ENCODE data around the gene KLK7. TPM values are rescaled to one million over a fixed set of nuclear protein-coding genes. Genes with fewer than 3 reads are reported as not detected.

Gene KLK7
- total and polyA plus RNA-seq, 5 donors: not detected

- 73% methylated on average over 8 of the region's 8 CpGs for WGBS
- Histone ChIP-seq H3K27ac (ENCODE audit: low read length) (no peak overlapping the region), H3K4me3 (ENCODE audit: low read length) (no peak overlapping the region), H3K9me3 (ENCODE audit: control insufficient read depth, low read length) (no peaks in the 10 kb centered on the region), H3K27me3 (ENCODE audit: control insufficient read depth, insufficient read depth) (no peaks in the 10 kb centered on the region), H3K4me1 (ENCODE audit: control insufficient read depth, insufficient read depth, low read length) (no peaks in the 10 kb centered on the region)
- intact Hi-C loops (cut with DNase I): no loop called here
- DNase-seq (no peak), ATAC-seq (no peak)
Measured at GRCh38 chr19:50957587-50957986, 26.1 kb downstream of the KLK7 start.

- ATAC-seq (no peak), DNase-seq (no peak)
- no peaks in the 10 kb centered on the region for H3K9me3 ChIP-seq (ENCODE audit: control insufficient read depth, low read length)
- no peak within 1 kb of the TSS for H3K27ac ChIP-seq (ENCODE audit: low read length)
- no peak within 1 kb of the TSS for H3K4me3 ChIP-seq (ENCODE audit: low read length)
- H3K27me3 ChIP-seq (ENCODE audit: control insufficient read depth, insufficient read depth): no peaks in the 10 kb centered on the region
- intact Hi-C loops (cut with DNase I): no loop called here
- no peaks in the 10 kb centered on the region for H3K4me1 ChIP-seq (ENCODE audit: control insufficient read depth, insufficient read depth, low read length)
- 8% methylated on average over 7 of the region's 7 CpGs for whole genome bisulfite sequencing
Measured at GRCh38 chr19:50952910-50953309, 30.8 kb downstream of the KLK7 start, which contains the start of gene KLK5. TSS of gene KLK5 (minus strand) at chr19:50953038. CDS start at chr19:50952657, 381 bp downstream.

- Histone ChIP-seq H3K27ac (ENCODE audit: low read length) (no peak overlapping the region), H3K27me3 (ENCODE audit: control insufficient read depth, insufficient read depth) (no peaks in the 10 kb centered on the region), H3K4me1 (ENCODE audit: control insufficient read depth, insufficient read depth, low read length) (no peaks in the 10 kb centered on the region), H3K4me3 (ENCODE audit: low read length) (no peak overlapping the region), H3K9me3 (ENCODE audit: control insufficient read depth, low read length) (no peaks in the 10 kb centered on the region)
- 49% methylated on average over 19 of the region's 19 CpGs for WGBS
- no peak for ATAC-seq
- no peak for DNase-seq
- intact Hi-C loops (cut with DNase I): no loop called here
Measured at GRCh38 chr19:50949861-50950260, 33.9 kb downstream of the KLK7 start.

- DNase-seq (no peak), ATAC-seq (no peak)
- Histone ChIP-seq H3K27ac (ENCODE audit: low read length) (no peak overlapping the region), H3K27me3 (ENCODE audit: control insufficient read depth, insufficient read depth) (no peaks in the 10 kb centered on the region), H3K4me1 (ENCODE audit: control insufficient read depth, insufficient read depth, low read length) (no peaks in the 10 kb centered on the region), H3K9me3 (ENCODE audit: control insufficient read depth, low read length) (no peaks in the 10 kb centered on the region), H3K4me3 (ENCODE audit: low read length) (no peak overlapping the region)
- WGBS: 80% methylated on average over 4 of the region's 4 CpGs
- intact Hi-C loops (cut with DNase I): no loop called here
Measured at GRCh38 chr19:50947123-50947522, 36.6 kb downstream of the KLK7 start.

DNA sequence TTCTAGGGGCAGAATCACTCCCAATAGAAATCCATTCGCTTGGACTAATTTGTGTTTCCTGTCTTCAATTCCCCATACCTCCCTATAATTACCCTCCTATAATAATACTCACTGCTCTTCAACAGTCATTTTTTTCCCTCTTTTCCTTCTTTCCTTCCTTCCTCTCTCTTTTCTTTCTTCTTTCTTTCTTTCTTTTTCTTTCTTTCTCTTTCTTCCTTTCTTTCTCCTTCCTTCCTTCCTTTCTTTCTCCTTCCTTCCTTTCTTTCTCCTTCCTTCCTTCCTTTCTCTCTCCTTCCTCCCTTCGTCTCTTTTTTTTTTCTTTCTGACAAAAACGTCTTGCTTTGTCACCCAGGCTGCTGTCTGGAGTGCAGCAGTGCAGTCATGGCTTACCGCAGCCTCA is 38.9 kb downstream of the KLK7 start:
- Histone ChIP-seq H3K9me3 (ENCODE audit: control insufficient read depth, low read length) (no peaks in the 10 kb centered on the region), H3K4me1 (ENCODE audit: control insufficient read depth, insufficient read depth, low read length) (no peaks in the 10 kb centered on the region), H3K4me3 (ENCODE audit: low read length) (no peak overlapping the region), H3K27ac (ENCODE audit: low read length) (no peak overlapping the region), H3K27me3 (ENCODE audit: control insufficient read depth, insufficient read depth) (no peaks in the 10 kb centered on the region)
- no peak for ATAC-seq
- 62% methylated on average over 4 of the region's 4 CpGs for WGBS
- DNase-seq: no peak
- intact Hi-C loops (cut with DNase I): no loop called here

DNA sequence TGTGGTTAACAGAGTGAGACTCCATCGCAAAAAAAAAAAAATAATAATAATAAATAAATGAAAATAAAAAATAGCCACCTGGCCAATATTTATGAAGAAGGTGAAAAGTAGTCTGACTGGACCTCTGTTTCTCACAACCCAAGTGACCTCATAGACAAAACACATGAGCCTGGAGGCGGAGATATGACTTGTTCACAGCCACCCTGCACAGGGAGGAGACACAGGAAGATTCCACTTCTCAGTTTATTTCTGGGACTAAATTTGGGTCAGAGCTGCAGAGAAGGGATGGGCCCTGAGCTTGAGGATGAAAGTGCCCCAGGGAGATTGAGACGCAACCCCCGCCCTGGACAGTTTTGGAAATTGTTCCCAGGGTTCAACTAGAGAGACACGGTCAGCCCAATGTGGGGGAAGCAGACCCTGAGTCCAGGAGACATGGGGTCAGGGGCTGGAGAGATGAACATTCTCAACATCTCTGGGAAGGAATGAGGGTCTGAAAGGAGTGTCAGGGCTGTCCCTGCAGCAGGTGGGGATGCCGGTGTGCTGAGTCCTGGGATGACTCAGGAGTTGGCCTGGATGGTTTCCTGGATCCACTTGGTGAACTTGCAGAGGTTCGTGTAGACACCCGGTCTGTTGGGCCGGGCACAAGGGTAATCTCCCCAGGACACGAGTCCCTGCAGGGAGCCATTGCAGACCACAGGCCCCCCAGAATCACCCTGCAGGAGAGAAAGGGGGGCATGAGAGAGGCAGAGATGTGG is 40.5 kb downstream of the KLK7 start:
- no peaks in the 10 kb centered on the region for H3K27me3 ChIP-seq (ENCODE audit: control insufficient read depth, insufficient read depth)
- no peak overlapping the region for H3K4me3 ChIP-seq (ENCODE audit: low read length)
- DNase-seq: no peak
- no peak overlapping the region for H3K27ac ChIP-seq (ENCODE audit: low read length)
- intact Hi-C loops (cut with DNase I): no loop called here
- H3K9me3 ChIP-seq (ENCODE audit: control insufficient read depth, low read length): peaks cover 1% of the 10 kb centered on the region
- no peak for ATAC-seq
- WGBS: 82% methylated on average over 10 of the region's 10 CpGs
- no peaks in the 10 kb centered on the region for H3K4me1 ChIP-seq (ENCODE audit: control insufficient read depth, insufficient read depth, low read length)

DNA sequence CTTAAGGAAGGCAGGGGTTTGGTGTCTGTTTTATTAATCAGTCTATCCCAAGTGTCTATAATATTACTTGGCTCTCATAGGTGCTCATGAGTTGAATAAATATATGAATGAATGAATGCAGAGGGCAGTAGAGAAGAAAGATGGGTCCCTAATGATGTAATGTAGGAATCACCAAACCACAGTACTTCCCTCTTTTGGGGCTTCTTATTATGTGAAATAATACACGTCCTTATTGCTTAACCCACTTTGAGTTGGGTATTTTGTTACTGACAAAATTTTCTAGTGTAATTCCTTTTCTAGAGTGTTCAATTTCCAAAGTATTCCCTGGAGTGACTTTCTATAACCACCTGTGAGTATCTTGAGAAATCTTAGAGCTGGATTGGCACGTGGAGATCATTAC is 44.1 kb downstream of the KLK7 start:
- WGBS: 59% methylated on average over 2 of the region's 2 CpGs
- Histone ChIP-seq H3K4me1 (ENCODE audit: control insufficient read depth, insufficient read depth, low read length) (no peaks in the 10 kb centered on the region), H3K9me3 (ENCODE audit: control insufficient read depth, low read length) (peaks cover 1% of the 10 kb centered on the region), H3K27me3 (ENCODE audit: control insufficient read depth, insufficient read depth) (no peaks in the 10 kb centered on the region), H3K4me3 (ENCODE audit: low read length) (no peak overlapping the region), H3K27ac (ENCODE audit: low read length) (no peak overlapping the region)
- intact Hi-C loops (cut with DNase I): loop anchor here in 2 of 4 donors (10.0 kb wide), 1 partner anchor 155 kb away; no protein-coding TSS in a partner anchor
- ATAC-seq: no peak
- no peak for DNase-seq

DNA sequence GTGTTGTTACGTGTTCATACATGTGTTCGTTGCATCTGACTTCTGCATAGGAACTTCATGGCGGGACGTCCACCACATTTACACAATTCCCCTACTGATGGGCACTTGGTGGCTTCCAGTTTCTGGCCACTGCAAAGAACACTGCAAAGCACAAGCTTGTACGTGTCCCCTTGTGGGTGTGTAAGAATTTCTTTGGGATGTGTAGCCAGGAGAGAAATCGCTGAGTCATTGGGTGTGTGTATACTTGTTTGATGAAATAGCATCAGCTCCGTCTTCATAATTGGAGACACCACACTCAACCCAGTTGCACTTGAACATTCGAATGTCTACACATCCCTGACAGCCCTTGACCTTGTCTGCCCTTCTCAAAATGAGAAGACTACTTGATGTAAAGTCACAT is 50.1 kb downstream of the KLK7 start:
- H3K4me3 ChIP-seq (ENCODE audit: low read length): no peak overlapping the region
- no peaks in the 10 kb centered on the region for H3K9me3 ChIP-seq (ENCODE audit: control insufficient read depth, low read length)
- WGBS: 78% methylated on average over 8 of the region's 8 CpGs
- no peak for ATAC-seq
- no peak for DNase-seq
- intact Hi-C loops (cut with DNase I): loop anchor here in 2 of 4 donors (10.0 kb wide), 1 partner anchor 161 kb away; no protein-coding TSS in a partner anchor
- H3K27ac ChIP-seq (ENCODE audit: low read length): no peak overlapping the region
- H3K4me1 ChIP-seq (ENCODE audit: control insufficient read depth, insufficient read depth, low read length): no peaks in the 10 kb centered on the region
- H3K27me3 ChIP-seq (ENCODE audit: control insufficient read depth, insufficient read depth): no peaks in the 10 kb centered on the region

- Histone ChIP-seq H3K4me3 (ENCODE audit: low read length) (no peak overlapping the region), H3K4me1 (ENCODE audit: control insufficient read depth, insufficient read depth, low read length) (no peaks in the 10 kb centered on the region), H3K9me3 (ENCODE audit: control insufficient read depth, low read length) (no peaks in the 10 kb centered on the region), H3K27me3 (ENCODE audit: control insufficient read depth, insufficient read depth) (no peaks in the 10 kb centered on the region), H3K27ac (ENCODE audit: low read length) (no peak overlapping the region)
- DNase-seq (no peak), ATAC-seq (no peak)
- 68% methylated on average over 4 of the region's 4 CpGs for WGBS
- intact Hi-C loops (cut with DNase I): loop anchor here in 2 of 4 donors (10.0 kb wide), 1 partner anchor 162 kb away; no protein-coding TSS in a partner anchor
Measured at GRCh38 chr19:50932690-50933083, 51.0 kb downstream of the KLK7 start.

DNA sequence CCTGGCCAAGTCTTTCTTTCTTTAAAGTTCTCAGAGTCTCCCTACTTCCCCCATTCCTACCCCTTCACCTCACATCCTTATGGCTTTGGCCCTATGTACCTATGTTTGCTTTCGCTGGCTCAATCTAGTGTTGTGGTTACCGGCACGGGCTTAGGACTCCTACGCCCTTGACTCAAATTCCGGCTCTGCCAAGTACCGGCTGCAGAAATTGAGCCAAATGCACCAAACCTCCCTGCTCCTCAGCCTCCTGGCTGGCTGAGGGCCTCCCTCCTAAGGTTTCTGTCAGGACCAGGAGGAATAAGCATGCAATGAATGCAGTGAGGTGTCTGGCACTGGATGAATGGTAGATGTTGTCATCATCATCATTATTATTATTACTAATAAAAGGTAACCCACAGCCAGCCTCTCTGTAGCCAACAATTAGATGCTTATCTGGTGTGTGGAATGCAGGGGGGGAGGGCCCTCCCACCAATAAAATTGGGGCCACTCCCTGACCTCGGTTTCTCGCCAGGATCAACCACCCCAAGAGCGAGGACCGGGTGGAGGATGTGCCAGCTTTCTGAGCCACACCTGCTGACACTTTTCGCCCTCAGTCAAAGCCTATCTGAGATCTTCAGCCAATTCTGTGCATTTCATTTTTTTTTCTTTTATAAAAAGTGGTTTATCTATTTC is 51.6 kb downstream of the KLK7 start:
- intact Hi-C loops (cut with DNase I): loop anchor here in 2 of 4 donors (10.0 kb wide), 1 partner anchor 163 kb away; no protein-coding TSS in a partner anchor
- Histone ChIP-seq H3K27ac (ENCODE audit: low read length) (no peak overlapping the region), H3K9me3 (ENCODE audit: control insufficient read depth, low read length) (no peaks in the 10 kb centered on the region), H3K4me1 (ENCODE audit: control insufficient read depth, insufficient read depth, low read length) (no peaks in the 10 kb centered on the region), H3K27me3 (ENCODE audit: control insufficient read depth, insufficient read depth) (no peaks in the 10 kb centered on the region), H3K4me3 (ENCODE audit: low read length) (no peak overlapping the region)
- no peak for ATAC-seq
- 83% methylated on average over 11 of the region's 11 CpGs for WGBS
- DNase-seq: no peak

DNA sequence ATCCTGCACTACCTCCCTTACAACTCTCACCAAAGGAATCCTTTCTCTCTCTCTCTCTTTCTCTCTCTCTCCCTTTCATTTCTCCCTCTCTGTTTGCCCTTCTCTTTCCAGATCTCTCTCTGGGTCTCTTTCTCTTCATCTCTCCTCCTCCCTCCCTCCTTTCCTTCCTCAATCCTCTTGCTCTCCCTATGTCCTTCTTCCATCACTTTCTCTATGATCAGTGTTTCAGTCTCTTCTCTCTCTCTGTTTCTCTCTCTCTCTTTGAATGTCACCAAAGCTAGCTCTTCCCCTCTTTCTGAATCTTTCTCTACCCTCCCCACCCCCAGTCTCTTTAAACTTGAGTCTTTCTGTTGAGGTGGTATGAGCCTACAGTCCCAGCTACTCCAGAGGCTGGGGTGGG is 52.7 kb downstream of the KLK7 start:
- ATAC-seq (no peak), DNase-seq (no peak)
- intact Hi-C loops (cut with DNase I): loop anchor here in 2 of 4 donors (10.0 kb wide), 1 partner anchor 164 kb away; no protein-coding TSS in a partner anchor
- H3K27ac ChIP-seq (ENCODE audit: low read length): no peak overlapping the region
- H3K4me3 ChIP-seq (ENCODE audit: low read length): no peak overlapping the region
- H3K27me3 ChIP-seq (ENCODE audit: control insufficient read depth, insufficient read depth): no peaks in the 10 kb centered on the region
- no peaks in the 10 kb centered on the region for H3K9me3 ChIP-seq (ENCODE audit: control insufficient read depth, low read length)
- H3K4me1 ChIP-seq (ENCODE audit: control insufficient read depth, insufficient read depth, low read length): no peaks in the 10 kb centered on the region

Data from right cardiac atrium (tissue), 5 donors.